Mucosa of gallbladder (tissue), 1 donor: ENCODE results near the gene SPRED2. TPM values are rescaled to one million over a fixed set of nuclear protein-coding genes. Genes with fewer than 3 reads are reported as not detected.
"Not testable (repeated sequence)": the region's sequence is repeated elsewhere in the genome, so short reads cannot be mapped to it uniquely, and the experiment has no call there.

Experiments used
- DNase-seq: peaks from one replicate; pipeline ENCODE4 v3.0.0-alpha.2; 2020; ENCODE audit warnings: low spot score
- total RNA-seq: library from RNA; stranded (reverse); gene quantifications from one replicate; pipeline ENCODE4 v1.2.1, GENCODE V29; 2021
- donor health status: DM: no; HTN: no; CAD: no.

Gene SPRED2
- total RNA-seq, 1 donor from 2014 or later: 34.7 TPM

DNA sequence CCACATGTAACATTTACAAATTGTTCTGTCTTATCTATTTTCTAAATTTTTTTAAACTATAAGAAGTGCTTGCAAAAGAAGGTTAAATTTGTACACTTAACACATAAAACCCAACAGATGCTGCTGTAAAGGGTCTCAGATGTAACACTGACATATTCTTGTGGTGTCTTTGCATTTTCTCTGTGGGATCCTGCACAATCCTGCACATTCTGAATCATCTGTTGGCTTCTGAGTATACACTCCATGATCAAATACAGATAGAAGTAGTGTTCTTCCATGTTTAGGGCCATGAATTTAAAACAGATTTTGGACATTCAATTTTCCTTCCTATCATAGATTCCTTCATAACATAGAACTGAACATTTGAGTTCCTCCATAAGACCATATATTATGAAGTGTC lies 89.0 kb downstream of the SPRED2 start:
- DNase-seq: no peak

DNA sequence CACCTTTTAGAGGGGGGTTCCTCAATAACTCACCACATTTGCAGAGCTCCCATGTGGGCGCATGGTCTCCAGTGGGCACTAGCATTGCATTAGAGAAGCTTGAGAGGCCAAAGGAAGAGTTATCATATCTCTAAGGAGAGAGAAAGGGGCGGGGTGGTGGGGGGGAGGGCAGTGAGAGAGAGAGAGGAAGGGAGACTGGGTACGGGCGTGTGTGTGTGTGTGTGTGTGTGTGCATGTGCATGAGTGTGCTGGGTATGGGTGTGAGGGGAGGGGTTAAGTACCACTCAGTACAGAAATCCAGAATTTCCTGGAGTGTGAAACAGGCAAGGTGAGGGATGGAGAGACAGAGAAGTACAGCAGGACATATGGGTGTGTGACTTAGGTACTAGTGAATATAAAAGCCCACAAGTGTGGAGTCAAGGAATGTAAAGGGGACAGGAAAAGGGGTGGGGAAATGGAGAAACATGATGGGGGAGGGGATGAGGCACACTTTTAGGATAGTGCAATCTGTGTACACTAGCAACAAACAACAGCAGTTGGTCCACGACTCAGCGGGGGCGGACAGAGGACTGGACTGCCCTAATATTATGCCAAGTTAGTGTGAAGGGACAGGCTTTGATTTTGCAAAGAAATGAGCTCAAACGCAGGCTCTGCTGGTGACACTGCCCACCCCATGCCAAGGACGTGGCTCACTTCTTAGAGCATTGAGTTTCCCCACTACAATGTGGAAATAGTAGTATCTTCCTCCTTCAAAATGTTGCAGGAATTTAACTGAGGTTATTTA lies 91.3 kb downstream of the SPRED2 start:
- no peak for DNase-seq

DNA sequence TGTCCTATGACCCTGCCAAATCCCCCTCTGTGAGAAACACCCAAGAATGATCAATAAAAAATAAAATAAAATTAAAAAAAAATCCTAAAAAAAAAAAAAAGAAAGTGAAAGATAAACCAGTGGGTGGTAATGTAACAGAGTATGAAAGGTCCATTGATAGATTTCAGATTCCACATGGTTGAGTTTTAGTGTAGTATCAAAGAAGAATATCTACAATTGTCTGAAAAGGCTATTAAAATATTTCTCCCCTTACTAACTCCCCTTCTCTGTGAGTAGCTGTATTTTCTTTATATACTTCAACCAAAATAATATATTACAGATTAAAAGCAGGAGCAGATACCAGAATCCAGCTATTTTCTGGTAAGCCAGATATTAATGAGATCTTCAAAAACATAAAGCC lies 92.8 kb downstream of the SPRED2 start:
- no peak for DNase-seq

DNA sequence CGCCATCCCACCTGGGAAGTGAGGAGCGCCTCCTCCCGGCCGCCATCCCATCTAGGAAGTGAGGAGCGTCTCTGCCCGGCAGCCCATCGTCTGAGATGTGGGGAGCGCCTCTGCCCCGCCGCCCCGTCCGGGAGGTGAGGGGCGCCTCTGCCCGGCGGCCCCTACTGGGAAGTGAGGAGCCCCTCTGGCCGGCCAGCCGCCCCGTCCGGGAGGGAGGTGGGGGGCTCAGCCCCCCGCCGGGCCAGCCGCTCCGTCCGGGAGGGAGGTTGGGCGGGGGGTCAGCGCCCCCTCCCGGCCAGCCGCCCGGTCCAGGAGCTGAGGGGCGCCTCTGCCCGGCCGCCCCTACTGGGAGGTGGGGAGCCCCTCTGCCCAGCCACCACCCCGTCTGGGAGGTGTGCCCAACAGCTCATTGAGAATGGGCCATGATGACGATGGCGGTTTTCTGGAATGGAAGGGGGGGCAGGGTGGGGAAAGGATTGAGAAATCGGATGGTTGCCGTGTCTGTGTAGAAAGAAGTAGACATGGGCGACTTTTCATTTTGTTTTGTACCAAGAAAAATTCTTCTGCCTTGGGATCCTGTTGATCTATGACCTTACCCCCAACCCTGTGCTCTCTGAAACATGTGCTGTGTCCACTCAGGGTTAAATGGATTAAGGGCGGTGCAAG lies 93.4 kb downstream of the SPRED2 start:
- DNase-seq: not testable (repeated sequence)

DNA sequence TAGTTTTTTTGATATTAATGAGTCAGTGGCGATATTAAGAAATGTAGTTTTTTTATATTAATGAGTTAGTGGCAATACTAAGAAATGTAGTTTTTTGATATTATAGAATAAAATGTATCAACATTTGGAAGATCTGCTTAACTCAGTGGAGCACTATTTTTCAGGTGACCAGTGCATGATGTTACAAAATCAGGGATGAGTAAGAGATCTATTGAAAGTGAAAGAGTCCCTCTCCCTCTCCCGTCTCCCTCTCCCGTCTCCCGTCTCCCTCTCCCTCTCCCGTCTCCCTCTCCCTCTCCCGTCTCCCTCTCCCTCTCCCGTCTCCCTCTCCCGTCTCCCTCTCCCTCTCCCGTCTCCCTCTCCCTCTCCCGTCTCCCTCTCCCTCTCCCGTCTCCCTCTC lies 94.5 kb downstream of the SPRED2 start:
- DNase-seq: not testable (repeated sequence)

DNA sequence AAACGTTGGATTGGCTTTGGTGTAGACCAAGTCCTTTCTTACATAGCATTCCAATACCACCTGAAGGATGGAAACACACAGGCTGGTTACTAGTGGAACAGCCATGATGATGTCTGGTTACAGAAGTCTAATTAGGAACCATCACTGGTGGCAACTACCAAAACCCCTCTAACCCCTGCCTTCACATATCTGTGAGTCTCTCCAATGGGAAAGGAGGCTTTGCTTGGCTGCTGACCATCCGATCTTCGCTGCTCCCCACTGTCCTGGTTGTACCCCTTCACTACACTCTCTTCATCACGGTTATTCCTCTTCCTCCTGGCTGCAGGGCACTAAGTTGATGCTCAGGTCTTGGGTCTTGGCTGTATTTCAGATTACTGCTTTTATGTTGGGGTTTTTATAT lies 97.7 kb downstream of the SPRED2 start:
- DNase-seq: no peak

DNA sequence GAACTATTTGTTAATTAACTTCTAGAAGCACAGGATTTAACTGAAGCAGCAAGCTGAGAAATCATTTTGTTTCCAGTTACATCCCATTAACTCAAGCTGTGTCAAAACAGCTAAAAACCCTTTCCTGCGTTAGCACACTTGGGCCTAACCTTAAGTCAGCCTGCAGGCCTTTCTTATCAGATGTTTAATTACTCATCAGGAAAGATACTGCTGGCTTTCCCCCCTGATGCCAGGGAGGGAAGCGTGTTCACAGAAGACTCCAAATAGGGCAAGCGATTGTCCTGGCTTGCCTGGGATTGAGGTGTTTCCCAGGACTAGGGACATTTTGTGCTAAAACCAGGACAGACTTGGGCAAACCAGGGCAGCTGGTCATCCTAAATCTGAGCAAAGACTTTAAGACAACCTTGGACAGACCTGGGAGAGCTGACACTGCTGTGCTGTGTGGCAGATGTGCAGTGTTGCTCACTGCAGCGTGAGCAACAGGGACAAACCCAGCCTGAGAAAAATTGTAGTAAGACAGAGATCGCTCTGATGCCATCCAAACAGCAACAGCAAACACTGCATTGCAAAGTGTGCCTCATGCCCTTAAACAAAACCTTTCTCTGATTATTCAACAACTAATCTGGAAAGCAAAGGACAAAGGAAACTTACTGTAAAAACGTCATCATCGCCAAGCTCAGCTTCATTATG lies 100.9 kb downstream of the SPRED2 start:
- DNase-seq: no peak

DNA sequence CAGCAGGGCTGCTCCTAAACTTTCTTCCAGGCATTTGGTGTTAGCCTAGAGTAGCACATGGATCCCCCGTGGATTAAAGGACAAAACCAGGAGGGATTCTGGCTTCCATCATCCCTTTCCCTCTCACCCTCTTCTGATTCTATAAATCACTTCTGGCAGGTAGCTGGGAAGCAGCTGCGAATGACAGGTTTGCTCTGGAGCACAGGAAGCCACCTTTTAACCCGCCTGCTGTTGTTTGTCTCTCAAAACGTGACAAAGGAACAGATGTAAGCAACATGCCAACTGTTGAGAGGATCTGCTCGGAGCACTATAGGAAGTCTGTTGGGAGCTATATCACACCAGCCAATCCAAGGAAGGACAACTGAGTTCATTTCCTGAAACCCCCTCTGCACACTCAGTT lies 102.9 kb downstream of the SPRED2 start:
- no peak for DNase-seq

DNA sequence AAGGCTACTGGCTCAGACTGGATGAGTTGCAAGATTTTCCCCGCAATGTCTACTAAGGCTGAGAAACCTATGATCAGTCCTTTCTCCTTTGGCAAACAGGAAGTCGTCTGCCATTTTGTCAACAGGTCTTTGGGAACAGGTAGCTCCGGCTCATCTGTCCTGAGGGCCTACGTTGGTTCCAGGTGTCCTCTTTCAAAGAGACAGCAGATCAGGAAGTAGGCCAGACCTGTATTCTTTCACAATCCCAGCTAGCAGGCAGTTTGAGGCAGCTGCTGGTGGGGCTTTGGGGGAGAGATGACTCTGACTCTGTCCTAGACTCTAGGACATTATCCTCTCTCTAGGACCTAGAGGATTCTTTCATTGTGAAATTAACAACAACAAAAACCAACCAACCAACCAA lies 106.1 kb downstream of the SPRED2 start:
- DNase-seq: no peak

DNA sequence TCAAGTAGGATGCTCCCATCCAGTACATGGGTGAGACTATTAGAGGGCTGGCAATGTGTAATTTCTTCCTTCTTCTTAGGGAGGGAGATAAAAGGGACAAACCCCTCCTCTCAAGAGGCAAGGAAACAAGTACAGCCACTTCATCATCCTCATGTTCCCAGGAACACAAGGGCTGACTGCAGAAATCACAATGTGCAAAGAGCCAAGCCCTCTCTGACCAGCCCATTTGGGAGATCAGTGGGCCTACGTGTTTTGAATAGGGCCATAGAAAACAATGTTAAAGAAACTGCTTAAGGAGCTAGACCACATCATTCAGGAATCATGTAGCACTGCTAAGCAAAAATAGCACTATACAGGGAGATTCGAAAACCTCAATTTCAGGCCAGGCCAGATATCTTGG lies 107.3 kb downstream of the SPRED2 start:
- DNase-seq: no peak

DNA sequence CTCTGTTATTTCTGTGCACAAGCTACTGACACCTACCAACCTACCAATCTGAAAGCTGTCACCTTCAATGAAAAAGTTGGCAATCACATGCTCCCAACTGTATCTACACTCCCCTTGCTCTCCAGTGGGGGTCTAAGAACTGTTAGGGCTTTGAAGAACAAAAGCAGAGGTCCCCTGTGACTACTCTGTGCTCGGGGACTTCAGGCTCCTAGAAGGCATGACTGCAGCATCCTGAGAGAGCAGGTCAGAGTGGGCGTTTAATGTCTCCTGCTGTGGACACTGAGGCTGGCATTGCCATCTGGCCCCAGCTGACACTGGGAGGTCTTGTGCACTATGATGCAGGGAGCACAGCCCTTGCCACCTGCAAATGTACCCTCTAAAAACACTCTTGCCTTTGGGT lies 111.5 kb downstream of the SPRED2 start:
- no peak for DNase-seq

DNA sequence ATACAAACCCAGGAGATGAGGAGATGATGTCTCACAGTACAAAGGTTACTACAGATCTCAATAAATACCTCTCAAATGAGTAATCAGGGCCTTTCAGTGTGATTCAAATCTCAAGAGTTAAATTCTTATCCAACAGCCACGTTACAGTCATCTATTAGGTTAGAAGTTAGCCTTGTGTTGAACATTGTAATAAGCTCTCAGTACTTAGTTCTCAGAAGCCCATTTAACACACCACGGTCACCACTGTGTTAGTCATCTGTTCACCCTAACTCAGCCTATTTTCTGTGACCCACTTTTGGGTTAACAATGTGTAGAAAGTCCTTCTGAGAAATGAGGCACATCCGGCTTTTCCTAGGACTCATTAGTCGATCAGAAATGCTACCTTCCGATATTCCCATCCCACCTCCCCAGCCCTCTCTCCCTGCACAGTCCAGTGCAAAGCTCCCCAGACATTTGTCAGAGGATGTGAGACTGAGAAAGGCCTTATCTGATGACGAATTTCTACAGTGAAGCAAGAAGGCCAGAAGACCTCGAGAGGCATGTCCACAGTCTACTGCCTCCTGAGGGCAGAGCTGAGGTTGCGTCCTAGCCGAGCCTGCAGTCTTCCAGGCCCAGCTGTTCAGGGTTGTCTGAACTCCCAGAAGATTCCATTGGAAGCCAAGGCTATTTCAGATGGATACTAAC lies 112.2 kb downstream of the SPRED2 start:
- DNase-seq: no peak

DNA sequence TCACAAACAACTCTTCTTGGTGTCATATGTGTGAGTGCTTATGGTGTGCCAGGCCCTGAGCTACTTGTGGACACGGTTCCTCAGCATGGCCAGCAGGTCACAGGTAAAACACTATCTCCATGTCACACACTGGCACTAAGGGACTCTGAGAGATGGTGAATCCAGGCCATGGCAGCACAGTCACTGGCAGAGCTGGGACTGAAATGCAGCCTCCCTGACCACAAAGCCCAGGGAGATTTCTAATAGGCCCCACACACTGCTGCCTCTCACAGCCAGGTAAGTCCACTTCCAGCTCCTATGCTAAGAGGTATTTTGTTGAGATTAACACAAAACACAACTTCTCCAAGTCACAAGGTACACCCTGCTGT lies 112.7 kb downstream of the SPRED2 start:
- DNase-seq: no peak

DNA sequence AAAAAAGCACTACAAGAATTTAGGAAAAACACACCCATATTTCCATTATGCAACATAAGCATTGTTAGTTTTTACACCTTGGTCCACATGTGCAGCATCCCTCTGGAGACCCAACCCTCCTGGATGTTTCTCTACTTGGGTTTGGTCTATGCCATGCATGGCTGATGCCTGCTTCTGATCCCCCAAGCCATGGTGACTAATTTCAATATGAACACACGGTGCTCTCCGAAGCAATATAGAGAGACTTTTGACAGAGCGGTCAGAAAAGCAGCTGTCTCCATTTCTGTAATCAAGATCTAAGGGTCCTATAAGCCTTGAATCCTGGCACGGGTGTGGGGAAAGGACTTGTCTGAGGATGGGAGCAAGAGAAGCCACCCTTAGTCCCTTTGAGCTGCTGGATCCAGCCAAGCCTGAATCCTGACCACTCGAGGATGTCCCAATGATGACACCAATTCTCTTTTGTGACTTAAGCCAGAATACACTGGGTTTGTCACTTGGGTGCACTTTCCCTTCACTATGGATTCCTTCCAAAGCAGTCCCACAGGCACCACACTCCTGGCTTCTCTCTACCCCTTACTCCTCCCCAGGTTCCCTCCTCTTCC lies 113.2 kb downstream of the SPRED2 start:
- DNase-seq: no peak

DNA sequence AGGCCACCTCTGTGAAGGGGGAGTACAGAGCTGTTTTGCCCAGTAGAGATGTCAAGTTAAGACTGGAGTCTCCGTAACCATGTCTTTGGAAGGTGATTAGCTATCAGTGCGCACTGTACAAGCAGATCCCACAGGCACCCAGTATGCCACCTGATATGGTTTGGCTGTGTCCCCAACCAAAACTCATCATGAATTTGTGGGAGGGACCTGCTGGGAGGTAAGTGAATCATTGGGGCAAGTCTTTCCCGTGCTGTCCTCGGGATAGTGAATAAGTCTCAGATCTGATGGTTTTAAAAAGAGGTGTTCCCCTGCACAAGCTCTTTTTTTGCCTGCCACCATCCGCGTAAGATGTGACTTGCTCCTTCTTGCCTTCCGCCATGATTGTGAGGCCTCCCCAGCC lies 114.6 kb downstream of the SPRED2 start:
- no peak for DNase-seq

DNA sequence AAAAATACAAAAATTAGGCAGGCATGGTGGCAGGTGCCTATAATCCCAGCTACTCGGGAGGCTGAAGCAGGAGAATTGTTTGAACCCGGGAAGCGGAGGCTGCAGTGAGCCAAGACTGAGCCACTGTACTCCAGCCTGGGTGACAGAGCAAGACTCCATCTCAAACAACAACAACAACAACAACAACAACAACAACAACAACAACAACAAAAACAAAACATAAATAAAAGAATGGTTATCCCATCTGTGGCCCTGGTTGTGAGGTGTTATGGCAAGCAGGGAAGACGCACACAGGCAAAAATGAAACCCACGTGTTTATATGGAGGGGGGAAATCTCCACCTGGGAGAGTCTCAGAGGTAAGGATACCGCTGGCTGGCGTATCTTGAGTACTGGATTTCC lies 115.0 kb downstream of the SPRED2 start:
- not testable (repeated sequence) for DNase-seq

DNA sequence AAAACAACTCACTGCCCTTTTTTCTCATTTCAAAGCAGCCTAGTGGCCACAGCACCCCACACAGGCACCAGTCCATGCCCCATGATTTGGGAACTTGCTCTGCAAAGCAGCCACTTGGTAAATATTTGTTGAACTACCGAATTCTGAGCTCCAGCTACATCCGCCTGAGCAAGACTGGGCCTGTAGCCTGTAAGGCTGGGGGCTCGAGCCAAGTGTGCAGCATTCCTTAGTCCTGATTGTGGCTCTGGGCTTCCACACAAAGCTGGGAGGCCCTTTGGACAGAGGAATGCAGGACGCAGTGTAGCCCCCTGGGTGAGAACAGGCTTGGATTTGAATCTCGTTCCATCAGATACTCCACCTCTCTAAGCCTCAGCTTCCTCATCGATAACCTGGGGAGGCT lies 116.3 kb downstream of the SPRED2 start:
- peak; percentile 72 for DNase-seq

DNA sequence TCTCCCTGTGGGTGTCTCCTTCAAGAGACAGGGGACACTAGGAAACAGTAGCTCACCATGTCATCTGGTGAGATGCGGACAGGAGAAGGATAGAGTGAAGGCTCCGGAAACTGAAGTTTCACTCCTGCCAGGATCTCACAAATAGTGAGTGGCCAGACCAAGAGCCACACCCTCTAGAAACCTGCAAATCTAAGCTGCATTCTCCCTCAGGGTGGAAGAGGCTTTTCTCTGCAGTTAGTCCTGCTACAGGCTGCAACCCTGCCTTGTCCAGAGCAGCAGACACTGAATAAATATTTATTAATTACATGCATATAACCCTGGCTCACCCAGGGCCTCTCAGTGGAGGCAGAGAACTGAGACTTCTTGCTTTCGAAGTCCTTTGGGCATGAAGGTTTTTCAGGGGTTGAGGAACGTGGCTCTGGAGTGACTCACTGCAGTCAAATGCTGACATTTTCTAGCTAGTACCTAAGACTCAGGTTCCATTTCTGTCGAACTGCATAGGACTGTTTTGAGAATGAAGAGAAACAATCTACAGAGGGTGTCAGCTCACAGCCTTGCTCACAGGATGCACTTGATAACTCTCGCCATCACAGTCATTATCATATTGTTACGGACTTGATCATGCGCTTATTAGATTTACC lies 117.5 kb downstream of the SPRED2 start:
- DNase-seq: no peak

DNA sequence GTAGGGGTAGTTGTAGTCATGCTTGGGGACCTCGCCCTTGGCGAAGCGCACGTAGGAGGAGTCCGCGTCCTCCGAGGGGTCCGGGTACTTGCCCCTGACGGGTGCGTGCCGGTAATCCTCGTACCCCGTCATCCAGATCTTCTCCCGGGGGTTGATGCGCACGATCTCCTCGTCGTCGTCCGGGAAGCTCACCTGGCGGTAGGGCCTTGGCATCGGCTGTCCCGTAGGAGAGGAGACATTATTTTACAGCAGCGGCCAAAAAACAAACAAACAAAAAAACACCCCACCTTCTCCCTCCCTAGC lies 118.5 kb downstream of the SPRED2 start:
- no peak for DNase-seq

DNA sequence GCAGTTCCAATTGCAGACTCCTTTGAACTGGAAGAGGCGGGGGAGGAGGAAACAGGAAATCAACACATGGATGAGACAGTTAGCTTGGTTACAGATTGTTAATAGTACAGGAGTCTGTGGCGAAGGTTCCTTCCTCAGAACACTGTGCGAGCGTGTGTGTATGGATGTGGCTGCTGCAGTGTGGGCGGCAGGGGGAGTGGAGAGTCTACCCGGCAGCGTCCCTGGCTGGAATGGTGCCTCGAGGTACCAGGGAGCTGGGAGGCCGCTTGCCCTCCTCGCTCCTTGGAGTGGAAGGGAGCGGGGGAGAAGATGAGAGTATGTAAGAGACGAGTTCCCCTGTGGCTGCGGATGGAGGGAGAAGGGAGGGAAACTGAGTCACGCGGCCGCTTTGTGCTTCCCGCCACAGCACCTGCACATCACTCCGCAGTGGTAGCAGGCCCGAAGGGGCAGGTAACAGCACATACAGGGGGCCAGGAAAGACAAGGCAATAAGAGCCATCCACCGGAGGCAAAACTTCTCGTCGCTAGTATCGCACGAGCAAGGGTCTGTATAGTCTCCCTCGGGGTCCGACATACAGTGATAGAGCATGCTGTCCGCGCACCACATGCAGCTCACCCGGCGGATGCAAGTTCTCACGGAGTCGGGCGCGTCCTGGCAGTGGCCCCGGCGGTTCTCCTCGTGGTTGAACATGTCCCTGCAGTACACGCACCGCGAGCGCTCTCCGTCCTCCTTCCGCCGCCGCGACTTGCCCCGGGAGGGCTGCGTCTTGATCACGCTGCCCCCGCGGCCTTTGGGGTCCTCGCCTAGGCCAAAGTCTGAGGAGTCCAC lies 119.1 kb downstream of the SPRED2 start:
- DNase-seq: no peak

DNA sequence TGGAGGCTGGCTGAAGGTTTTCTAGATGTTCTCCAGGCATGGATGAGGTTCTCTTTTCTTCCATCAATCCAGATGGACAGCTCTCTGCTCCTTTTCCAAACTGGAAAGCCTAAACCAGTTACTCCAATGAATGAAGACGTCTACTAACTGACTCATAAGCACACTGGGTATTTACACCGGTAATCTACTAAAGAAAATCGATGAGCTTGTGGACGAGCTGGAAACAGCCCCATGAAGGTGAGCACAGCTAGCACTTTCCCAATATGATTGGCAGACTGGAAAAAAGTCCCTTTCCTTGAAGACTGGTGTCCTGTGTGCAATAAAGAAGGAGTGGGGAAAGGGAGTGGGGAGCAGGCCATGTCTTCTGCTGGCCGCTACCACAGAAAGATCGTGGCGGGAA lies 120.8 kb downstream of the SPRED2 start:
- DNase-seq: no peak
